ENCODE measurements around the gene HLA-DPB1.
"Not testable (repeated sequence)": the region's sequence is repeated elsewhere in the genome, so short reads cannot be mapped to it uniquely, and the experiment has no call there.

The HLA-DPB1 gene

GRCh38 chr6:33061987-33062386, 13.8 kb upstream of the HLA-DPB1 start:
- H3K4me3 ChIP-seq (ENCODE audit: low read depth, low read length) = no peak overlapping the region
- TF ChIP-seq CTCF (IDR thresholded peaks at IDR 0.05; ENCODE audit: low read depth, low read length) = no peak

- not testable (repeated sequence) for H3K4me3 ChIP-seq (ENCODE audit: low read depth, low read length)
Observed at GRCh38 chr6:33063435-33063834, 12.4 kb upstream of the HLA-DPB1 start.

GRCh38 chr6:33064723-33065122, 11.1 kb upstream of the HLA-DPB1 start:
- H3K4me3 ChIP-seq (ENCODE audit: low read depth, low read length) = no peak overlapping the region
- TF ChIP-seq CTCF (IDR thresholded peaks at IDR 0.05; ENCODE audit: low read depth, low read length) = no peak

GRCh38 chr6:33065312-33065711, 10.5 kb upstream of the HLA-DPB1 start:
- no peak for TF ChIP-seq CTCF (IDR thresholded peaks at IDR 0.05; ENCODE audit: low read depth, low read length)
- H3K4me3 ChIP-seq (ENCODE audit: low read depth, low read length) = no peak overlapping the region

GRCh38 chr6:33066917-33067521, 8.8 kb upstream of the HLA-DPB1 start:
- no peak for TF ChIP-seq CTCF (IDR thresholded peaks at IDR 0.05; ENCODE audit: low read depth, low read length)
- no peak overlapping the region for H3K4me3 ChIP-seq (ENCODE audit: low read depth, low read length)

GRCh38 chr6:33069021-33069738, 6.6 kb upstream of the HLA-DPB1 start:
- TF ChIP-seq CTCF (IDR thresholded peaks at IDR 0.05; ENCODE audit: low read depth, low read length) = no peak
- H3K4me3 ChIP-seq (ENCODE audit: low read depth, low read length) = no peak overlapping the region

- H3K4me3 ChIP-seq (ENCODE audit: low read depth, low read length) = no peak overlapping the region
- no peak for TF ChIP-seq CTCF (IDR thresholded peaks at IDR 0.05; ENCODE audit: low read depth, low read length)
Observed at GRCh38 chr6:33070909-33071308, 4.9 kb upstream of the HLA-DPB1 start.

Data from WI38 (cell line).